Activated CD4-positive, alpha-beta T cell treated with anti-CD3 and anti-CD28 coated beads, Interleukin-2, amount 50 U/mL, for 4 hours (primary cell): Measurements from ENCODE around the gene ADARB2.
"Not testable (repeated sequence)": the region's sequence is repeated elsewhere in the genome, so short reads cannot be mapped to it uniquely, and the experiment has no call there.

Experiments
- DNase-seq, 2 experiments: peaks; one replicate each; pipeline ENCODE4 v3.0.0-alpha.2; 2020

The ADARB2 gene

GRCh38 chr10:1538531-1539061, 198.7 kb downstream of the ADARB2 start:
- DNase-seq: no peak

GRCh38 chr10:1538121-1538520, 199.2 kb downstream of the ADARB2 start:
- no peak for DNase-seq

GRCh38 chr10:1537449-1537848, 199.9 kb downstream of the ADARB2 start:
- not testable (repeated sequence) for DNase-seq

GRCh38 chr10:1536341-1536740, 201.0 kb downstream of the ADARB2 start:
- DNase-seq: no peak

- no peak for DNase-seq
Observed at GRCh38 chr10:1535301-1535965, 201.9 kb downstream of the ADARB2 start.

- no peak for DNase-seq
Observed at GRCh38 chr10:1534820-1535219, 202.5 kb downstream of the ADARB2 start.

- no peak for DNase-seq
Observed at GRCh38 chr10:1532636-1533035, 204.7 kb downstream of the ADARB2 start.

- no peak for DNase-seq
Observed at GRCh38 chr10:1531883-1532597, 205.3 kb downstream of the ADARB2 start.

- DNase-seq: no peak
Observed at GRCh38 chr10:1530871-1531517, 206.3 kb downstream of the ADARB2 start.

GRCh38 chr10:1529806-1530413, 207.4 kb downstream of the ADARB2 start:
- no peak for DNase-seq

GRCh38 chr10:1527951-1528350, 209.4 kb downstream of the ADARB2 start:
- DNase-seq: no peak

GRCh38 chr10:1526436-1527055, 210.8 kb downstream of the ADARB2 start:
- DNase-seq: no peak

- no peak for DNase-seq
Observed at GRCh38 chr10:1525354-1526162, 211.8 kb downstream of the ADARB2 start.

GRCh38 chr10:1524540-1524939, 212.8 kb downstream of the ADARB2 start:
- DNase-seq: no peak

GRCh38 chr10:1523221-1523620, 214.1 kb downstream of the ADARB2 start:
- no peak for DNase-seq

- DNase-seq: no peak
Observed at GRCh38 chr10:1522237-1522636, 215.1 kb downstream of the ADARB2 start.

GRCh38 chr10:1521741-1522140, 215.6 kb downstream of the ADARB2 start:
- DNase-seq: no peak

GRCh38 chr10:1520909-1521565, 216.3 kb downstream of the ADARB2 start:
- no peak for DNase-seq

- DNase-seq: no peak
Observed at GRCh38 chr10:1519391-1519790, 217.9 kb downstream of the ADARB2 start.

- no peak for DNase-seq
Observed at GRCh38 chr10:1517684-1518083, 219.6 kb downstream of the ADARB2 start.

- no peak for DNase-seq
Observed at GRCh38 chr10:1516492-1517165, 220.7 kb downstream of the ADARB2 start.
